Activated CD4-positive, CD25-positive, alpha-beta regulatory T cell treated with anti-CD3 and anti-CD28 coated beads, Interleukin-2, amount 50 U/mL, for 24 hours (primary cell): ENCODE measurements around the gene GMCL1.
"Not testable (repeated sequence)": the region's sequence is repeated elsewhere in the genome, so short reads cannot be mapped to it uniquely, and the experiment has no call there.

ENCODE experiments used
- ATAC-seq, 2 donors: fragments of 150-1000 bp; cut with Tn5 transposase; one replicate each; pipeline ENCODE4 v1.10.0; 2021; ENCODE audit warnings: mild to moderate bottlenecking in 1 of 2, moderate library complexity in 1 of 2

The GMCL1 gene

GRCh38 chr2:69807821-69808540 lies 21.5 kb upstream of the GMCL1 start:
- ATAC-seq = no peak

GRCh38 chr2:69810550-69810949 lies 18.9 kb upstream of the GMCL1 start:
- ATAC-seq = no peak

GRCh38 chr2:69811018-69811417 lies 18.4 kb upstream of the GMCL1 start:
- ATAC-seq = no peak

GRCh38 chr2:69811591-69811990 lies 17.9 kb upstream of the GMCL1 start:
- ATAC-seq = no peak

DNA sequence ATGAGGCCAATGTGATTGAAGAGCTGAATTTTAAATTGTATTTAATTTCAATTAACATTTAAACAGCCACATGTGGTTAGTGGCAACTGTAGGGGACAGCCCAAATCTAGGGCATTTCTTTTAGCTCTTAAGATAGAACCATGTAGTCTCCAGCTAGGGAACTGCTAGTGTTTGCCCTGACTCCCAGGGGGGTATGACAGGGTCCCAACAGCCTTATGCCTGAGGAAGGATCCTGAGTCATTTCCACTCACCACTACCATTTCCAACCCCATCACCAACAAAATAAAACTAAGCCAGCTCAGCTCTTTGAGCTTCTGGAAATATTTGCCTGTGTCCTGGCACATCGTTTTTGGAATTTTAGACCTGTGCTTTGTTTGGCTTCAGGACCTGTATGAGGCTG lies 13.7 kb upstream of the GMCL1 start:
- no peak for ATAC-seq

GRCh38 chr2:69816923-69817542 lies 12.4 kb upstream of the GMCL1 start:
- ATAC-seq = peak; percentile 48 to 79

DNA sequence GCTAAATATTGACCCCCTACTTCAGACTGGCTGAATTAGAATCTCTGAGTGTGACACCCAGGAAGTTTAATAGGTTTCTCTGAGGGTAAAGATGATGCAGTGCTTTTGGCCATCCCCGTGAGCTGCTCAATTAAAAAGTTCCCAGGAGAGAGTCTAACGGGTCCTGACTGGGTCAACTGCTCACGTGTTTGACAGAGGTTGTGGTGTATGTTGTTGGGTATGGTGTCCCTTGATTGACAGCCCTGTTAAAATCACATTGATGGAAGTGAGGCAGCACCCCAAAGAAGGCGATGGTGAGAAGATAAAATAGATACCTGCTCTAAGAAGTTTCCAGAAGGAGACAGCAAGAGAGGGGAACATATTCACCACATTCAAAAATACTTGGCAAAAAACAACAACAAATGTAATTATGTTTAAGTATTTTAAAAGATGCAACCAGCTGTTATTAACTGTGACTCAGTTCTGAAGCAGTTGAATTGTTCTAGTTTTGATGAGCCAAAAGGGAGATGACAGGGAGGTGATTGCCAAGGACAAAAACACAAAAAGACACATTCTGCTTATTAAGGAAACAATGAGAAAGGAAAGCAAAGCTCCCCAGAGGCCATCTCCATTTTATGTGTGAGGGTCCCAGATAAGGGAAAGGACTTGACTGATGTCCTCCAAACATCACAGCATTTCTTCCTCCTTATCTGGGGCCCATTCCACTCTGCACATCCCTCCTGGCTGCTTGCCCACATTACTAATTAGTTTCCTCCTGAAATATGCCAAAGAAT lies 11.5 kb upstream of the GMCL1 start:
- ATAC-seq = no peak

GRCh38 chr2:69827796-69828540 lies 1.5 kb upstream of the GMCL1 start:
- no peak for ATAC-seq

- ATAC-seq = no peak
These were observed 563 bp upstream of the GMCL1 start for GRCh38 chr2:69828938-69829255.

GRCh38 chr2:69830045-69830905 lies 815 bp downstream of the GMCL1 start:
- peak; percentile 14 to 18 for ATAC-seq

GRCh38 chr2:69830906-69831241 lies 1.4 kb downstream of the GMCL1 start:
- ATAC-seq = not testable (repeated sequence)

GRCh38 chr2:69831354-69831905 lies 2.0 kb downstream of the GMCL1 start:
- ATAC-seq = no peak

GRCh38 chr2:69833752-69834151 lies 4.3 kb downstream of the GMCL1 start:
- no peak for ATAC-seq

- no peak for ATAC-seq
These were observed 6.2 kb downstream of the GMCL1 start for GRCh38 chr2:69835666-69836065.

GRCh38 chr2:69836316-69836715 lies 6.9 kb downstream of the GMCL1 start:
- no peak for ATAC-seq

DNA sequence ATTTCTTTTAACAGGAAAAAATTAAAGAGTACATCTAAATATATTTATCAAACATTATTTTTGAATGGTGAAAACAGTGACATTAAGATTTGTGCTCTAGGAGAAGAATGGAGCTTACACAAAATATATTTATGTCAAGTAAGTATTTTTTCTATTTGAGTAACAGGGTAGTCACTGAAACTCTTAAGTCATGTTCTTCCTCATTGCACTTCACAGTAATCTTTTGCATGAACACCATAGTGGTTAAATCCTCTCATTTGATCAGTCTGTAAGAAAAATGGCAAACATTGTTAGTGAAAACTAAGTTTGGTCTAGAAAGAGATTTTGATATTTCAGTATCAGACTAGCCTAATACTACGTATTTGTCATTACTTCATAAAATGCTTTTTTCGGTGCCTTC lies 8.1 kb downstream of the GMCL1 start:
- ATAC-seq = peak in 1 of 2 donors; percentile 64

- ATAC-seq = no peak
These were observed 14.5 kb downstream of the GMCL1 start for GRCh38 chr2:69843993-69844392.

DNA sequence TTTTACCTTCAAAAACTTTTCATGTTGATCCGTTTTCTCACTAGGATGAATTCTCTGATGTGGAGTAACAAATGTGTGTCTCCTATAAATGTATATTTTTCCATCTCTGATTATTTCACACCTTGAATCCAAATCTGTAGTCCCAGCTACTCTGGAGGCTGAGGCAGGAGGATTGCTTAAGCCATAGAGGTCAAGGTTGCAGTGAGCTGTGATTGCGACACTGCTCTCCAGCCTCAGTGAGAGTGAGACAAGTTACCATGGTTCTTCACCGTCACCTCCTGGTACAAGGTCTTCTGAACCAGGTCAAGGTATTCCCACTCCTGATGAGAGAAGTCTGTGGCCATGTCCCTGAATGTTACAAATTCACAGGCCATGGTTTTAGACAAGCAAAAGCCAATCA lies 15.1 kb downstream of the GMCL1 start:
- no peak for ATAC-seq

- no peak for ATAC-seq
These were observed 17.0 kb downstream of the GMCL1 start for GRCh38 chr2:69846182-69847067.

- no peak for ATAC-seq
These were observed 17.8 kb downstream of the GMCL1 start for GRCh38 chr2:69847068-69847828.
